Stimulated activated CD8-positive, alpha-beta memory T cell treated with anti-CD3 and anti-CD28 coated beads, Interleukin-4, amount 100 ng/mL, for 1 hour (primary cell): ENCODE data around the gene DAW1.
"Not testable (repeated sequence)": the region's sequence is repeated elsewhere in the genome, so short reads cannot be mapped to it uniquely, and the experiment has no call there.

Experiments
- DNase-seq, 2 donors: peaks; one replicate each; pipeline ENCODE4 v3.0.0-alpha.2; 2020; ENCODE audit warnings: low read depth in 2 of 2, low spot score in 1 of 2

Gene DAW1

GRCh38 chr2:227908266-227909054 is 37.0 kb downstream of the DAW1 start:
- DNase-seq = no peak

GRCh38 chr2:227914362-227914761 is 42.9 kb downstream of the DAW1 start:
- no peak for DNase-seq

- no peak for DNase-seq
Observed at GRCh38 chr2:227921648-227922047, 50.2 kb downstream of the DAW1 start.

- DNase-seq = no peak
Observed at GRCh38 chr2:227932001-227932400, 60.6 kb downstream of the DAW1 start.

GRCh38 chr2:227932403-227932802 is 61.0 kb downstream of the DAW1 start:
- DNase-seq = no peak

- no peak for DNase-seq
Observed at GRCh38 chr2:227933884-227934283, 62.5 kb downstream of the DAW1 start.

GRCh38 chr2:227936249-227936648 is 64.8 kb downstream of the DAW1 start:
- DNase-seq = not testable (repeated sequence)

- DNase-seq = no peak
Observed at GRCh38 chr2:227939271-227940027, 68.0 kb downstream of the DAW1 start.

- no peak for DNase-seq
Observed at GRCh38 chr2:227942021-227942420, 70.6 kb downstream of the DAW1 start.

GRCh38 chr2:227942965-227943364 is 71.5 kb downstream of the DAW1 start:
- DNase-seq = no peak

- no peak for DNase-seq
Observed at GRCh38 chr2:227960317-227960716, 88.9 kb downstream of the DAW1 start.

GRCh38 chr2:227971619-227972230 is 100.3 kb downstream of the DAW1 start:
- no peak for DNase-seq

GRCh38 chr2:227973241-227973640 is 101.8 kb downstream of the DAW1 start:
- no peak for DNase-seq
